Progenitor cell of endocrine pancreas (in vitro differentiated cells): ENCODE data around the gene PVR. TPM values are rescaled to one million over a fixed set of nuclear protein-coding genes. Genes with fewer than 3 reads are reported as not detected.

ENCODE experiments used
- DNase-seq: peaks from one replicate; pipeline ENCODE4 v3.0.0; 2021; ENCODE audit warnings: low spot score; ENCODE audit not compliant: unreplicated experiment
- H3K27ac Mint-ChIP-seq: 2 replicates; pipeline ENCODE4 v1.8.0; 2021; ENCODE audit warnings: mild to moderate bottlenecking, moderate library complexity, mixed read lengths
- H3K27me3 Mint-ChIP-seq: 2 replicates; pipeline ENCODE4 v1.8.0; 2021; ENCODE audit warnings: mixed read lengths
- H3K36me3 Mint-ChIP-seq: 2 replicates; pipeline ENCODE4 v1.8.0; 2022; ENCODE audit warnings: mixed read lengths; ENCODE audit not compliant: insufficient read depth
- H3K4me1 Mint-ChIP-seq: 2 replicates; pipeline ENCODE4 v1.8.0; 2021; ENCODE audit warnings: low read depth, mixed read lengths
- H3K4me3 Mint-ChIP-seq: 2 replicates; pipeline ENCODE4 v1.8.0; 2021; ENCODE audit warnings: low read depth, mild to moderate bottlenecking, moderate library complexity, mixed read lengths
- H3K9me3 Mint-ChIP-seq: 2 replicates; pipeline ENCODE4 v1.8.0; 2021; ENCODE audit warnings: low read depth, mixed read lengths
- total RNA-seq: library from RNA; stranded (reverse); gene quantifications from 2 replicates; pipeline ENCODE4 v1.2.1, GENCODE V29; 2021
- TF ChIP-seq, protein P1 (sequence below): fragments of 200-600 bp; sonication (generic); IDR thresholded peaks from one replicate; pipeline ENCODE4 v1.5.0; 2021; ENCODE audit warnings: antibody characterized with exemption, mild to moderate bottlenecking; ENCODE audit not compliant: unreplicated experiment

PVR gene
- total RNA-seq, 1 donor from 2014 or later, result 61.2 TPM

- Mint-ChIP-seq H3K36me3 (no peaks in the 10 kb centered on the region), H3K27ac (no peak overlapping the region), H3K9me3 (no peaks in the 10 kb centered on the region), H3K27me3 (no peaks in the 10 kb centered on the region), H3K4me3 (no peak overlapping the region), H3K4me1 (peaks cover 12% of the 10 kb centered on the region)
- no peak for DNase-seq
- TF ChIP-seq, protein P1, sequence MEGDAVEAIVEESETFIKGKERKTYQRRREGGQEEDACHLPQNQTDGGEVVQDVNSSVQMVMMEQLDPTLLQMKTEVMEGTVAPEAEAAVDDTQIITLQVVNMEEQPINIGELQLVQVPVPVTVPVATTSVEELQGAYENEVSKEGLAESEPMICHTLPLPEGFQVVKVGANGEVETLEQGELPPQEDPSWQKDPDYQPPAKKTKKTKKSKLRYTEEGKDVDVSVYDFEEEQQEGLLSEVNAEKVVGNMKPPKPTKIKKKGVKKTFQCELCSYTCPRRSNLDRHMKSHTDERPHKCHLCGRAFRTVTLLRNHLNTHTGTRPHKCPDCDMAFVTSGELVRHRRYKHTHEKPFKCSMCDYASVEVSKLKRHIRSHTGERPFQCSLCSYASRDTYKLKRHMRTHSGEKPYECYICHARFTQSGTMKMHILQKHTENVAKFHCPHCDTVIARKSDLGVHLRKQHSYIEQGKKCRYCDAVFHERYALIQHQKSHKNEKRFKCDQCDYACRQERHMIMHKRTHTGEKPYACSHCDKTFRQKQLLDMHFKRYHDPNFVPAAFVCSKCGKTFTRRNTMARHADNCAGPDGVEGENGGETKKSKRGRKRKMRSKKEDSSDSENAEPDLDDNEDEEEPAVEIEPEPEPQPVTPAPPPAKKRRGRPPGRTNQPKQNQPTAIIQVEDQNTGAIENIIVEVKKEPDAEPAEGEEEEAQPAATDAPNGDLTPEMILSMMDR, result no peak
Measured at GRCh38 chr19:44618640-44619357, 24.9 kb upstream of the PVR start.

GRCh38 chr19:44620667-44621066 is 23.0 kb upstream of the PVR start:
- TF ChIP-seq, protein P1, result no peak
- Mint-ChIP-seq H3K27me3 (no peaks in the 10 kb centered on the region), H3K4me1 (peaks cover 7% of the 10 kb centered on the region), H3K4me3 (no peak overlapping the region), H3K9me3 (no peaks in the 10 kb centered on the region), H3K36me3 (no peaks in the 10 kb centered on the region), H3K27ac (no peak overlapping the region)
- no peak for DNase-seq

GRCh38 chr19:44621367-44621766 is 22.3 kb upstream of the PVR start:
- Mint-ChIP-seq H3K27me3 (no peaks in the 10 kb centered on the region), H3K9me3 (no peaks in the 10 kb centered on the region), H3K4me1 (peaks cover 5% of the 10 kb centered on the region), H3K27ac (no peak overlapping the region), H3K4me3 (no peak overlapping the region), H3K36me3 (peaks cover 3% of the 10 kb centered on the region)
- TF ChIP-seq, protein P1, result no peak
- DNase-seq, result no peak

DNA sequence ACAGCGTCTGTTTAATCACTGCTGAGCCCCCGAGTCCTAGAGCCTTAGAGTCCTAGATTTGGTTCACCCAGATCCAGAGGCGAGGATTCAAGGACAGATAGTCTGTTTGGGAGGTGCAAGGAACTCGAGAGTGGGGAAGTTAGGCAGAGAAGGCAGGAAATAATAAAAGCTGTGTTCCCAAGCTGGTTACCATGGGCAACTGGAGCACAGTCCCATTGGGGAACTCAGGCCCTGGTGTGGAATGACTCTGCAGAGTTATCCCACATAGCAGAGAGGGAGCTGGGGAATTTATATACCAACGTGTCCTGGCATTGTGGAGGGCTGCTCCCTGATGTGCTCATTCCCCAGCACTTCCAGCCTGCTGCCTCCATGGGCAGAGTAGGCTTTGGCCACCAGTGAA is 20.6 kb upstream of the PVR start:
- Mint-ChIP-seq H3K4me3 (no peak overlapping the region), H3K36me3 (peaks cover 3% of the 10 kb centered on the region), H3K27me3 (no peaks in the 10 kb centered on the region), H3K27ac (no peak overlapping the region), H3K9me3 (no peaks in the 10 kb centered on the region), H3K4me1 (peaks cover 1% of the 10 kb centered on the region)
- TF ChIP-seq, protein P1, result no peak
- DNase-seq, result no peak

DNA sequence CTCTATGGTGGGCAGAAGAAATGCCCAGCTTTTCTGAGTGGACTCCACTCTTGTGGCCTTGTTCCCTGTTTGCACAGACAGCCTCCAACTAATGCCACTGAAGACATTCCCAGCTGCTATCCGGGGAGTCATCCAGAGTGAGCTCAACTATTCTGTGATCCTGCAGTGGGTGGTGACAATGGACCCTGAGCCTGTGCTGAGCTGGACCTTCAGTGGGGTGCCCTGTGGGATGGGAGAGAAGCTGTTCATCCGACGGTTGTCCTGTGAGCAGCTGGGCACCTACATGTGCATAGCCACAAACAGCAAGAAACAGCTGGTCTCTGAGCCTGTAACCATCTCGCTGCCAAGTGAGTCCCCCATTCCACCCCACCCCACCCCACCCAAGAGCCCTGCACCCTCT is 20.1 kb upstream of the PVR start:
- Mint-ChIP-seq H3K27ac (no peak overlapping the region), H3K4me1 (peaks cover 1% of the 10 kb centered on the region), H3K27me3 (no peaks in the 10 kb centered on the region), H3K36me3 (peaks cover 3% of the 10 kb centered on the region), H3K9me3 (no peaks in the 10 kb centered on the region), H3K4me3 (no peak overlapping the region)
- TF ChIP-seq, protein P1, result no peak
- no peak for DNase-seq
